Psoas muscle (tissue), 8 donors: ENCODE results near the gene PIM1. TPM values are rescaled to one million over a fixed set of nuclear protein-coding genes. Genes with fewer than 3 reads are reported as not detected.
"Not testable (repeated sequence)": the region's sequence is repeated elsewhere in the genome, so short reads cannot be mapped to it uniquely, and the experiment has no call there.

ENCODE experiments used
- ATAC-seq, 4 donors: fragments of 200-7000 bp; cut with Tn5 transposase; one replicate each; pipeline ENCODE4 v1.9.1; 2020; ENCODE audit warnings: moderate library complexity in 3 of 4, mild to moderate bottlenecking in 2 of 4
- DNase-seq, 2 donors: peaks; one replicate each; pipeline ENCODE4 v3.0.0-alpha.2; 2020
- H3K27ac ChIP-seq: fragments of 200-600 bp; one replicate; pipeline ENCODE4 v1.8.0; 2022
- H3K27me3 ChIP-seq, 3 donors: fragments of 200-600 bp in 1 of 3; one replicate each; pipeline versions ENCODE4 v1.6.1 to v1.8.0; 2013 to 2022; ENCODE audit warnings: low read length in 2 of 3, mild to moderate bottlenecking in 2 of 3, moderate library complexity in 1 of 3; ENCODE audit not compliant: insufficient read depth in 3 of 3
- H3K36me3 ChIP-seq, 2 donors: fragments of 200-600 bp in 1 of 2; one replicate each; pipeline versions ENCODE4 v1.6.1 to v1.8.0; 2013 to 2022; ENCODE audit warnings: low read depth in 1 of 2, mild to moderate bottlenecking in 1 of 2, moderate library complexity in 1 of 2; ENCODE audit not compliant: insufficient read depth in 1 of 2
- H3K4me1 ChIP-seq: fragments of 200-600 bp; one replicate; pipeline ENCODE4 v1.8.0; 2022
- H3K4me3 ChIP-seq: fragments of 200-600 bp; one replicate; pipeline ENCODE4 v1.8.0; 2022; ENCODE audit warnings: mild to moderate bottlenecking
- H3K9me3 ChIP-seq: fragments of 200-600 bp; one replicate; pipeline ENCODE4 v1.8.0; 2022
- CTCF ChIP-seq: fragments of 200-600 bp; IDR thresholded peaks from one replicate; pipeline ENCODE4 v1.8.0; 2022; ENCODE audit warnings: antibody characterized with exemption
- WGBS, 3 donors: extraction: QIAGEN DNeasy Blood & Tissue Kit; methylation state at CpG; one replicate each; pipeline versions ENCODE4 v1.1.6 to v1.1.7; 2013; 5-methylcytosine and 5-hydroxymethylcytosine counted together
- intact Hi-C, 2 donors: fragments of 100-400 bp; cut with DNase I; formaldehyde crosslinking; loops; one replicate each; pipeline versions ENCODE4 v1.11.0 to v1.14.2; 2022
- polyA plus RNA-seq, 3 donors: library from polyadenylated mRNA; stranded (reverse); fragments of 200-250 nt; gene quantifications; one replicate each; pipeline ENCODE4 v1.2.3, GENCODE V29; 2013
- total RNA-seq, 4 donors: library from RNA; stranded (reverse); fragmentation: NEBNext Ultra II Directional in 2 of 4; extraction: Animal tissue kit (Norgen Biotek cat#: 25700) in 2 of 4; gene quantifications; one replicate each; pipeline versions ENCODE4 v1.2.1 to v1.2.4, GENCODE V29; 2021 to 2023
- donor health status: healthy with polysubstance abuse.
- donor health status: DM: no; HTN: no; CAD: no; lungs with moderate emphysema.
- donor health status: Bipolar disorder and iron deficiency.
- donor health status: healthy.
- donor health status: DM: yes; HTN: yes; CAD: no.
- donor health status: DM: no; HTN: no; CAD: no.
- donor health status: DM: no; HTN: no; CAD: no.
- donor health status: DM: yes; HTN: yes; CAD: no.

Gene PIM1
- total and polyA plus RNA-seq, 7 donors = 2.8 to 45.5 (median 18.0) TPM

GRCh38 chr6:37177077-37177934 is 7.4 kb downstream of the PIM1 start:
- Histone ChIP-seq H3K9me3 (no peaks in the 10 kb centered on the region), H3K4me1 (peaks cover 9% of the 10 kb centered on the region), H3K27me3 (no peaks in the 10 kb centered on the region), H3K36me3 (peaks cover 8 to 35% of the 10 kb centered on the region in 2 donors), H3K27ac (no peak overlapping the region), H3K4me3 (no peak overlapping the region)
- ATAC-seq (peak in 2 of 4 donors; percentile 22 to 41), DNase-seq (no peak)
- intact Hi-C loops = loop anchor here in 1 of 2 donors (10.0 kb wide), 1 partner anchor 413 kb away; no protein-coding TSS in a partner anchor
- TF ChIP-seq CTCF = no peak
- 59 to 73% (median 65%) methylated on average over 10 of the region's 10 CpGs for WGBS, 3 donors

- Histone ChIP-seq H3K4me1 (peaks cover 2% of the 10 kb centered on the region), H3K4me3 (no peak overlapping the region), H3K36me3 (peaks cover 4 to 28% of the 10 kb centered on the region in 2 donors), H3K9me3 (no peaks in the 10 kb centered on the region), H3K27ac (no peak overlapping the region), H3K27me3 (no peaks in the 10 kb centered on the region)
- 91 to 97% (median 93%) methylated on average over 8 of the region's 8 CpGs for WGBS, 3 donors
- DNase-seq (no peak), ATAC-seq (peak in 1 of 4 donors; percentile 8)
- intact Hi-C loops = loop anchor here in 1 of 2 donors (10.0 kb wide), 1 partner anchor 413 kb away; no protein-coding TSS in a partner anchor
- no peak for TF ChIP-seq CTCF
These were observed 8.1 kb downstream of the PIM1 start for GRCh38 chr6:37177935-37178517.

- ATAC-seq = no peak
- intact Hi-C loops = no loop called here
- no peaks in the 10 kb centered on the region for H3K4me1 ChIP-seq
- no peak for TF ChIP-seq CTCF
- DNase-seq = no peak
- no peak overlapping the region for H3K27ac ChIP-seq
- H3K9me3 ChIP-seq = no peaks in the 10 kb centered on the region
- WGBS, 3 donors = 84 to 95% (median 85%) methylated on average over 2 of the region's 2 CpGs
- no peak overlapping the region for H3K4me3 ChIP-seq
- no peaks in the 10 kb centered on the region for H3K27me3 ChIP-seq
- peaks cover 0 to 7% of the 10 kb centered on the region in 2 donors for H3K36me3 ChIP-seq
These were observed 10.1 kb downstream of the PIM1 start for GRCh38 chr6:37180075-37180474.

GRCh38 chr6:37180610-37181009 is 10.7 kb downstream of the PIM1 start:
- H3K4me3 ChIP-seq, H3K36me3 ChIP-seq, H3K27me3 ChIP-seq, H3K27ac ChIP-seq, intact Hi-C loops, ATAC-seq, H3K9me3 ChIP-seq, H3K4me1 ChIP-seq, DNase-seq: not testable (repeated sequence)
- 93 to 98% (median 94%) methylated on average over 4 of the region's 4 CpGs for WGBS, 3 donors
